Fibroblast of the aortic adventitia (primary cell): Measurements from ENCODE around the gene DNAH14. TPM values are rescaled to one million over a fixed set of nuclear protein-coding genes. Genes with fewer than 3 reads are reported as not detected.

Experiments used
- DNase-seq: peaks from one replicate; pipeline ENCODE4 v3.0.0-alpha.2; 2010; ENCODE audit warnings: low read depth
- H3K4me3 ChIP-seq: 2 replicates; pipeline ENCODE4 v1.5.1; 2011; ENCODE audit warnings: low read depth, mild to moderate bottlenecking, control low read depth, low read length, moderate library complexity
- total RNA-seq: library from RNA; depleted of rRNA; stranded (reverse); fragments of >200 nt; gene quantifications from 2 replicates; pipeline ENCODE4 v1.2.3, GENCODE V29; 2012; ENCODE audit warnings: low replicate concordance
- TF ChIP-seq, protein P1 (sequence below): IDR thresholded peaks from 2 replicates; pipeline ENCODE4 v1.5.1; 2011; ENCODE audit warnings: mild to moderate bottlenecking, low read length, control low read depth, inconsistent platforms; ENCODE audit not compliant: insufficient read depth

Gene DNAH14
- total RNA-seq, 1 donor: 33.9 TPM

DNA sequence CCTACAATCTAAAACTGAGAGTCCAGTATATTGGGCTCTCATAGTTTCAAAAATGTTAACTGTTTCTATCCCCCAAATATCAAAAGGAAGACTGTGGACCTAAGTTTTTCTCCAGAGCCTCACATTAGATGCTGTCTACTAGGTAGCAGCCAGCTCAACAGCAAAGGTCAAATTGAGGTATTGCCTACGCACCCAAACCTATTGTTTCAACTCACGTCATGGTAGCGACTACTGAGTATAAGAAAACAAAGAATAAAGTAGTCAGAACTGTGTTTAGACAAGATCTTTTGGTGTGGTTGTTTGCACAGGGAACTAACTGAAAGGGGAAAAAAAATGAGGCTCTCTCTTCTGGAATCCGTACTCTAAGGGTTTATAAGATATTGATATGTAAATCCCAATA lies 325.2 kb downstream of the DNAH14 start:
- DNase-seq: no peak
- H3K4me3 ChIP-seq: no peak overlapping the region
- TF ChIP-seq, protein P1, sequence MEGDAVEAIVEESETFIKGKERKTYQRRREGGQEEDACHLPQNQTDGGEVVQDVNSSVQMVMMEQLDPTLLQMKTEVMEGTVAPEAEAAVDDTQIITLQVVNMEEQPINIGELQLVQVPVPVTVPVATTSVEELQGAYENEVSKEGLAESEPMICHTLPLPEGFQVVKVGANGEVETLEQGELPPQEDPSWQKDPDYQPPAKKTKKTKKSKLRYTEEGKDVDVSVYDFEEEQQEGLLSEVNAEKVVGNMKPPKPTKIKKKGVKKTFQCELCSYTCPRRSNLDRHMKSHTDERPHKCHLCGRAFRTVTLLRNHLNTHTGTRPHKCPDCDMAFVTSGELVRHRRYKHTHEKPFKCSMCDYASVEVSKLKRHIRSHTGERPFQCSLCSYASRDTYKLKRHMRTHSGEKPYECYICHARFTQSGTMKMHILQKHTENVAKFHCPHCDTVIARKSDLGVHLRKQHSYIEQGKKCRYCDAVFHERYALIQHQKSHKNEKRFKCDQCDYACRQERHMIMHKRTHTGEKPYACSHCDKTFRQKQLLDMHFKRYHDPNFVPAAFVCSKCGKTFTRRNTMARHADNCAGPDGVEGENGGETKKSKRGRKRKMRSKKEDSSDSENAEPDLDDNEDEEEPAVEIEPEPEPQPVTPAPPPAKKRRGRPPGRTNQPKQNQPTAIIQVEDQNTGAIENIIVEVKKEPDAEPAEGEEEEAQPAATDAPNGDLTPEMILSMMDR: no peak

DNA sequence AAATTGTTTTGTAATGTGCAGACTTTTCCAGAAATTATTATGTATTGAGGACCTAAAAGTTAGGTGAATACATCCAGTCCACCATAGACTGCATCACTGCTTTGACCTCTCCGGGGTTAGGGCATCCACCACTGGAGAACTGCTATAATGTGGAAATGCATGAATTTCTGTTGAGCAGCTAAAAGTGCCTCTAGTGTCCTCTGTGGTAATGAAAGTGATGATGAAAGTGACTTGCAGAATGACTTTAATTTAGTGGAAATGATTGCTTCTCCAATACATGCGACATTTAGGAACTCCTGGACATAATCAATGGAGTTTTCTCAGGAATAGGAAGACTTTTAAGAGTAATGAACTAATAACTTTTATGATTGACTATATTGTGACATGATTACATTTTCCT lies 327.6 kb downstream of the DNAH14 start:
- TF ChIP-seq, protein P1: no peak
- no peak overlapping the region for H3K4me3 ChIP-seq
- DNase-seq: no peak

DNA sequence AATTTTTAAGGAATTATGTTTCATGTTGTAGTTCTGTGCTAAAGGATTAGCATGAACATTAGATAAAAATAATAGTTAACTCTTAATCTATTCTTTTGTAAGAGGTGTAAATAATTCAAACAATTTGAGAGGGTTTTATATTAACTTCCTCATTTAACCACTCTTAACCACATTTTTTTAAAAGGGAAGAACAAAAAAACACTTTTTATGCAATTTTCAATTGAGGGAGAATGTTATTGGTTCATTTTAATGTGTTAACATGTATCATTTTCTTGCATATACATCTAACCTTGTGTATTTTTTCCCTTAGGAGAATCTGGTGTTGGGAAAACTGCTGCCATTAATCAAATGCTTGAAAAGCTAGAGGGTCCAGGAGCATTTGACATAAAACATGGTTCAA lies 329.3 kb downstream of the DNAH14 start:
- H3K4me3 ChIP-seq: no peak overlapping the region
- DNase-seq: no peak
- TF ChIP-seq, protein P1: no peak

DNA sequence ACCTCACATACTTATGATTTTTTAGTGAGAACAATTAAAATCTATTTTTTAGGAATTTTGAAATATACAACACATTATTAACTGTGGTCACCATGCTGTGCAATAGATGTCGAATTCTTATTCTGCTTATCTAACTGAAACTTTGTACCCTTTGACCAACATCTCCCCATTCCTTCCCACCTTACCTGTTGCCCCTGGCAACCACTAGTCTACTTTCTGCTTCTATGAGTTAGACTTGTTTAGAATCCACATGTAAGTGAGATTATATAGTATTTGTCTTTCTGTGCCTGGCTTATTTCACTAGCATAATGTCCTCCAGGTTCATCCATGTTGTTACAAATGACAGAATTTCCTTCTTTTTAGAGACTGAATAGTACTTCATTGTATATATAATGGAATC lies 330.1 kb downstream of the DNAH14 start:
- TF ChIP-seq, protein P1: no peak
- H3K4me3 ChIP-seq: no peak overlapping the region

DNA sequence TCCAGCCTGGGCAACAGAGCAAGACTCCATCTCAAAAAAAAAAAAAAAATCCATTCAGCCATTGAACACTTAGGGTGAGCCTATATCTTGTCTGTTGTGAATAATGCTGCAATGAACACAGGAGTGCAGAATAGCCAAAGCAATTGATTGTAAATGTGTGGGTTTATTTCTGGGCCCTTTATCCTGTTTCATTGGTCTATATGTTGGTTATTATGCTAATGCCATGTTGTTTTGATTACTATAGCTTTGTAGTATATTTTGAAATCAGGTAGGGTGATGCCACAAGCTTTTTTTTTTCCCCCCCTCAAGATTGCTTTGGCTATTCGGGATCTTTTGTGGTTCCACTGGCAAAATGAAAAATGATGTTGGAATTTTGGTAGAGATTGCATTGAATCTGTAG lies 330.8 kb downstream of the DNAH14 start:
- no peak for DNase-seq
- TF ChIP-seq, protein P1: no peak
- no peak overlapping the region for H3K4me3 ChIP-seq

More for the DNA sequence above, 330.1 kb downstream of the DNAH14 start:
- DNase-seq: no peak

DNA sequence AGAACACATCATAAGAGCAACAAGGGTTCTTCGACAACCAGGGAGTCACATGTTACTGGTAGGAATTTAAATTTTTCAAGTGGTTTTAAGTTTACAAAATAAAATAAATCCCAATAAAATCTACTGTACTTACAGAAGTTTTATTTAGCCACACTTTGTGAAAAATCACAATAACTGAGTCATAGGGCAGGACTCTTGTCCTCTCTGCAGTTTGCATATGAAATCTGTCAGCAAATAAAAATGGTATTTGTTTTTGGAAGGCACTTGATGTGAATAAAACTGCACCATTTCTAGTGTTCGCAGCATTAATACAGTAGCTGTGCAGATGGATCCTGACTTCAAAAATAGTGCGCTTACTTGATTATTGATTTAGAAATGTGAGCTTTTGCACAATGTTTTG lies 348.0 kb downstream of the DNAH14 start:
- no peak overlapping the region for H3K4me3 ChIP-seq
- DNase-seq: no peak
- TF ChIP-seq, protein P1: no peak

DNA sequence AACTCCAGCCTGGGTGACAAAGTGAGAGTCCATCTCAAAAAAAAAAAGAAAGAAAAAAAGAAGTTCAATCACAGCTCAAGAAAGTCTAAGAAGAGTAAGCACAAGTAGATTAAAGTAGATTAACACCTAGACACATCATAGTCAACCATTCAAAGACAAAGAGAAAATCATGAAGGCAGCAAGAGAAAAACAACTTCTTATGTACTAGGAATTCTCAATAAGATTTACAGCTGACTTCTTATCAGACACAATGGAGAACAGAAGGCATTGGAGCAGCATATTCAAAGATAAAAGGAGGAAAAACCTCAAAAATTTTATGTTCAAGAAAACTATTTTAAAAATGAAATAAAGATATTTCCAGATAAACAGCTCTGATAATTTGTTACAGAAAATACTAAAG lies 351.1 kb downstream of the DNAH14 start:
- DNase-seq: no peak
- H3K4me3 ChIP-seq: no peak overlapping the region
- TF ChIP-seq, protein P1: no peak
